Aortic smooth muscle cell (primary cell): ENCODE data around the gene LMOD1. TPM values are rescaled to one million over a fixed set of nuclear protein-coding genes. Genes with fewer than 3 reads are reported as not detected.

ENCODE experiments used
- total RNA-seq: library from RNA; depleted of rRNA; stranded (reverse); fragments of >200 nt; gene quantifications from 2 replicates; pipeline ENCODE4 v1.2.3, GENCODE V29; 2014

Gene LMOD1
- 25.8 and 61.5 TPM in 2 replicates for total RNA-seq

DNA sequence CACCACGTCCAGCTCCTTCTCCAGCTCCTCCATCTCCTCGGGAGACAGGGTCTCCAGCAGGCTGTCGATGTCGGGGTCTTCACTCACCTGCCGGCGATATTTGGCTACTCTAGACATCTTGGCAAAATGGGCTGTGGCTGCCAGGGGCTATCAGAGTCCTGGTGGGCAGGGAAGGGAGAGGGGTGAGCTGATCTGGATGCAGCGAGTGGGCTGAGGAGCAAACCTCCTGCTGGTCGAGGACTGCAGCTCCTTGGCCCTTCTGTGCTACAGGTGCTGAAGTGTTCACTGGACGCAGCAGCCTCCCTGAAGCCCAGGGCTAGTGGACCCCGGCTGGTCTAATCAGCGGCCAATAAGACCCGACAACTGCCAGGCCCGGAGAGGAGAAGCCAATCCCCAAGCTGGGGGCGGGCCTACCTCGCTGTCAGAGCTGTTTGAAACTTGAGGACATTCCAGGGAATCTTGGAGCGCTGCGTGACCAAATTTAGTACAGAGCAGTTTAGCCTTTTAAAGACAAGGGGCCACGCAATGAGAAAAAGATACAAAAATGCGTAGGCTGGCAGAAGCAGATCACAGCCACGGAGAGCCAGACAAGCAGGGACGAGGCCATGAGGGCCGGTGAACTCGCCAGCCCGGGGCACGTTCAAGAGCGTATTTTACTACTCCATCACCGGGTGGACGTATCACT lies at the start of gene LMOD1:
TSS of gene LMOD1 (minus strand) at position 325 of the 685 bp plus-strand sequence. CDS start at position 117, 208 bp downstream.

DNA sequence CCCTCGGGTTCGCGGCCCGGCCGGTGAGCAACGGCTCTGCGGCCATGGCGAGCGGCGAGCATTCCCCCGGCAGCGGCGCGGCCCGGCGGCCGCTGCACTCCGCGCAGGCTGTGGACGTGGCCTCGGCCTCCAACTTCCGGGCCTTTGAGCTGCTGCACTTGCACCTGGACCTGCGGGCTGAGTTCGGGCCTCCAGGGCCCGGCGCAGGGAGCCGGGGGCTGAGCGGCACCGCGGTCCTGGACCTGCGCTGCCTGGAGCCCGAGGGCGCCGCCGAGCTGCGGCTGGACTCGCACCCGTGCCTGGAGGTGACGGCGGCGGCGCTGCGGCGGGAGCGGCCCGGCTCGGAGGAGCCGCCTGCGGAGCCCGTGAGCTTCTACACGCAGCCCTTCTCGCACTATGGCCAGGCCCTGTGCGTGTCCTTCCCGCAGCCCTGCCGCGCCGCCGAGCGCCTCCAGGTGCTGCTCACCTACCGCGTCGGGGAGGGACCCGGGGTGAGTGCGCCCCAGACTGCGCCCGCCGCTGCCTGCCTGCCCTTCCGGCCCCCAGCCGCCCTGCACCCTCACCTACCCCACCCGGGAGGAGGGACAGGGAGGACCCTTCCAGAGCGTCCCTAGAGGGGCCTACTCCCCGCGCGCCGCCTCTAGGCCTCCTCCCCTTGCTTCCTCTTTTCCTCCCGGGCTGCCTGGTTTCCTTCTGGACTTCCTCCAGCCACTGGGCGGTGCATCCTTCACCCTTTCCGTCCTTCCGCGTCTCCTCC lies 36.5 kb upstream of the LMOD1 start, which contains the start of gene RNPEP:
TSS of gene RNPEP (plus strand) at position 26 of the 757 bp plus-strand sequence. CDS start at position 45, 19 bp downstream.

DNA sequence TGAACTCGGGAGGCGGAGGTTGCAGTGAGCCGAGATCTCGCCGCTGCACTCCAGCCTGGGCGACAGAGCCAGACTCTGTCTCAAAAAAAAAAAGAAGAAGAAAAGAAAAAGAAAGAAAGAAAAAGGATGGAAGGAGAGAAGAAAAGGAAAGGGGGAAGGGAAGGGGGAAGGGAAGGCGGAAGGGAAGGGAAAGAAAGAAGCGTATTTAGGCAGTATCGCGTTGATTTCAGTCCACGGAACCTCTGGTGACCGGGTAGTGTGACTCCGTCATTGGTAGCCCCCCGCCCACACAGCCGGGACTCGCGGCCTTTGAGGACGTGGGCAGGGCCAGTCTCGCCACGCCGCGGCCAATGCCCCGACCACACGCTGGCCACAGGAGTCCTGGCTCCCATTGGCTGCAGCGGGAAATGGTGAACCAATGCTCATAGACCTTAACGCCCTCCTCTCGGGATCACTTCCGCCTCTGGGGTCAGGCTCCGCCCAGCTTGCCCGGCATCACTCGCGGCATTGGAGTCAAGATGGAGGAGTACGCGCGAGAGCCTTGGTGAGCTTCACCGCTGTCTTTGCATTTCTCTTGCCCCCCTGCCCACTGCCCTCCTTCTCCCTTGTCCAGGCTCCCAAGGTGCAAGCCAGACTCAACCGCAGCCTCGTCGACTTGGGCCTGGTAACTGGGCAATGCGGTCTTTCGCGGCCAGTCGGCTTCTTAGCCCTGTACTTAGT lies 8.8 kb upstream of the LMOD1 start, which contains the start of gene TIMM17A:
TSS of gene TIMM17A (plus strand) at position 495 of the 720 bp plus-strand sequence. CDS start at position 519, 24 bp downstream.

DNA sequence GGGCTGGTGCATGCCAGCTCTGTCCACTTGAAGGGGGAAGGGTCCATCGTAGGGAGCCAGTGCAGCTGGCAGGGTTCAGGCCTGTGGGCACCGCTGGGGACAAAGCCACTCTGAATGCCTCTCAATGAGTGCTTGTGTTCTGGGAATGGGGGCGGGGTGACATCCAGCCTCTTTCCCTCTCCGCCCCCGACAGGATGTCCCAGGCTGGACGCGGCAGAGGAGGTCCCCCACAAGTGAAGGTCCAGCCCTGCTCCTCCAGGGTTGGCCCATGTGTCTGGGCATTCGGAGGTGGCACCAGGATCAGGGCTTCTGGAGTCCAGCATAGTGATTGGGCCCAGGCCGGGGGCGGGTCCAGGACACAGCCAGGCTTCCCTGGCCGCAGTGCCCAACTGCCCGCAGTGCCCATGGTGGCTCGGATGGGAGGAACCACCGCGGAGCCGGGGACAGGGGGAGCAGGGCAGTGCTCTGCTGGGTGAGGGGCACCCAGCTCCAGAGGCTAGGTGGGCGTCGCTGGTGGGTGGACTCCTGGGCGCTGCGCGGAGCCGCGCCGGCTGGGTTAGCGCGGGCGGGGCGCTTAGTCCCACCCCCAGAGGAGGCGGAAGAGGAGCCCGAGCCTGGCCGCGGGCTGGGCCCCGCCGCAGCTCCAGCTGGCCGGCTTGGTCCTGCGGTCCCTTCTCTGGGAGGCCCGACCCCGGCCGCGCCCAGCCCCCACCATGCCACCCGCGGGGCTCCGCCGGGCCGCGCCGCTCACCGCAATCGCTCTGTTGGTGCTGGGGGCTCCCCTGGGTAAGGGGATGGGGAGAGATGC lies 57.9 kb downstream of the LMOD1 start, which contains the start of gene SHISA4:
TSS of gene SHISA4 (plus strand) at position 617 of the 808 bp plus-strand sequence. CDS start at position 714, 97 bp downstream.

Other genes with a start within 250 kb of the LMOD1 start
- gene IPO9, start 117.4 kb downstream of the LMOD1 start, total RNA-seq, result 21.1 and 24.3 TPM in 2 replicates
- gene SHISA4, start 57.6 kb downstream of the LMOD1 start, total RNA-seq, result 13.9 and 19.8 TPM in 2 replicates
- 76.7 and 79.5 TPM in 2 replicates for gene TIMM17A, start 9.0 kb upstream of the LMOD1 start, total RNA-seq
- gene RNPEP, start 36.1 kb upstream of the LMOD1 start, total RNA-seq, result 45.4 and 56.0 TPM in 2 replicates
- under 0.01 and 0.12 TPM in 2 replicates for gene ELF3, start 64.0 kb upstream of the LMOD1 start, total RNA-seq
- not detected in 2 replicates for gene GPR37L1, start 176.4 kb upstream of the LMOD1 start, total RNA-seq
- gene ARL8A, start 198.2 kb upstream of the LMOD1 start, total RNA-seq, result 22.2 and 25.2 TPM in 2 replicates
- gene PTPN7, start 214.1 kb upstream of the LMOD1 start, total RNA-seq, result not detected in 2 replicates
- gene LGR6, start 247.3 kb upstream of the LMOD1 start, total RNA-seq, result not detected in 2 replicates